ENCODE results near the gene ZFPM1.
A peak's percentile ranks its signal among the peaks of the same experiment; 100 is the strongest.

Gene ZFPM1

DNA sequence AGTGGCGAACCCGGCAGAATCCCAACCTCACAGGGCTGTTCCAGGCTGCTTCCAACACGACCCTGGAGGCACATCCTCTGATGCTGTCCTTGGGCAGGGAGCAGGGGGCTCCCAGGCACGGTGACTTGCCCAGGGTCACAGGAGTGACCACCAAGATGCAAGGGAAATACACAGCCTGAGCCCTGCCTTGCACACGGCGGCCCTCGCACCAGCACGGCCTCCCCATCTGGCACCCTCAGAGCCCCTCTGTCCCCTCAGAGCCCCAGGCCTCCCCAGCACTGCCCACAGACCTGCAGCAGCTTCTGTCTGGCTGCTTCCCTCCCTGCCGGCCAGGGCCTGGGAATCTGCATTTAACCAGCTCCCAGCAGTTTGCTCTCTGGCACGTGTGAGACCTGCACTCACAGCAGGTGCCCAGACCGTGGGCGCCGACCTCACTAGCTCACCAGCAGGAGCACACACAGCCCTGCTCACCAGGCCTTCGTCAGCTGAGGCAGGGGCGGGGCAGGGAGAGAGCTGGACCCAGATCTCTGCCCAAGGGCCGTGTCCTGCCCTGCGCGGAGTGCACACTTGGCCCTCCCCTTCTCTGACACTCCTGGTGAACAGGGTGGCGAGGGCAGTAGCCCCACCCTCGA lies 87.4 kb downstream of the ZFPM1 start:
- no peak for DNase-seq
- in situ Hi-C loops (cut with MboI; ENCODE audit: low pct_unique_long_range_greater_than_20kb, low sequenced_read_pairs): no loop called here

DNA sequence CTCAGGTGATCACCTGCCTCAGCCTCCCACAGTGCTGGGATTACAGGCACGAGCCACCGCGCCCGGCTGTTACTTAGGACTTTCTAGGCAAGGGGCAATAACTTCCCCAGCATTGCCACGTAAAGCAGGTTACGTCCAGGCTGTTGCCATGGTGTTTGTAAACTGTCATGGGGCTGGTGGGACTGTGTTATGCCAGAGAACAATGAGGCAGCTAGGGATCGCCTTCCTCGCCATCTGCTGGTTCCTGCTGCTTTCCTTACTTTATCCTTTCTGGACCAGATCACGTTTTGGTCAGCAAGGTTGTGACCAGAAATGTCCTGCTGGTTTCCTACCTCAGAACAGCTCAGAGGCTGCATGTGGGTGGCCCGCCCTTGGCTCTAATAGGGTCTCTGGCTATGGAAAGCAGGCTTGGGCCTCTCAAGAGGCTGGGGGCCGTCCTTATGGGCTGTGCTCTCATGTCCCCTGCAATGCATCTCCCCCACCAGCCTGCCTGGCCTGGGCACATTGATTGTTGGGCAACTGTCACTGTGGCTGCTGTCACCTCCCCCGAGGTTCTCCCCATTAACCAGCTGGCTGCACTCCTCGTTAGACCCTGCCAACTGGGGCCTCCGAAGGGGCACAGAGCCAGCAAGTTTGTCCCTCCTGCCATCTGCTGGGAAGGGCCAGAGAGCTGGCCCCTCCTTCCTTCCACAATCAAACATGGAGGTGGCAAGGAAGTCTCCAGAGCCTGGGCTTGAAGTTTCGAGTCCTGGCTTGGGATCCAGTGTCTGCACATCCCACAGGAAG lies 88.9 kb downstream of the ZFPM1 start:
- in situ Hi-C loops (cut with MboI; ENCODE audit: low pct_unique_long_range_greater_than_20kb, low sequenced_read_pairs): no loop called here
- no peak for DNase-seq

DNA sequence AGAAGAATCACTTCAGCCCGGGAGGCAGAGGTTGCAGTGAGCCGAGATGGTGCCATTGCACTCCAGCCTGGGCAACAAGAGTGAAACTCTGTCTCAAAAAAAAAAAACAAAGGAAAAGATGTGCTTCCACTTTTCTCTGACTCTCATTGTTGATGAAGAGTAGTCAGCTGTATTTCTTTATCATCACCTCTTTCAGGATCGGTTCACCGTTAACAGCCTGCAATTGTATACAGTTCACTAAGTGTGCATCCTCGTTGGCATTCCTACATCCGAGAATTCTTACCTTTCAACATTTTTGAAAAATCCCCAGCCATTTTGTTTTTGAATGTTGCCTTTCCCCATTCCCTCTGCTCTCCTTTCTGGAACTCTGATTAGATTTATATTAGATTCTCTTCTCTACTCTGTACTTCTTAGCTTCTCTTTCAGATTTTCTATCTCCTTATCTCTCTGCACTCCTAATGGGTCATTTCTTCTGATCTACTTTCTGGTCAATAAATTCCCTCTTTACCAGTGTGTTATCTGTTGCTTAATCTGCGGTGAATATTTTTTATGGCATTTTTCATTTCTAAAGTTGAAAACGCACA lies 90.2 kb downstream of the ZFPM1 start:
- in situ Hi-C loops (cut with MboI; ENCODE audit: low pct_unique_long_range_greater_than_20kb, low sequenced_read_pairs): no loop called here
- no peak for DNase-seq

DNA sequence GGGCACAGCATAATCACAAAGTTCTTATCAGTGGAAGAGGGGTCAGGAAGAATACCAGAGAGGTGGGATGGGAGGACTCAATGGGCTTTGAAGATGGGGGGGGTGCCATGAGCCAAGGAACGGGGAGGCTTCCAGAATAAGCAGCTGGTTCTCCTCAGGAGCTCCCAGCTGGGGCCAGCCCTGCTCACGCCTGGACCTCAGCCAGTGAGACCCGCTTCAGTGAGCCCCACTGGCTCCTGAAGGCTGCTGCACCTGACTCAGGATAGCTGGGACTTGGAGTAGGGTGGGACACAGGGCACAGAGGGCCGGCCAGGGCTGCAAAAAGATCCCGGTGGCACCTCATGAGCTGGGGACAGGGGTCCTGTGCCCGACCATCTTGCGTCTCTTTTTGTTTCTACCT lies 92.7 kb downstream of the ZFPM1 start:
- in situ Hi-C loops (cut with MboI; ENCODE audit: low pct_unique_long_range_greater_than_20kb, low sequenced_read_pairs): no loop called here
- no peak for DNase-seq

DNA sequence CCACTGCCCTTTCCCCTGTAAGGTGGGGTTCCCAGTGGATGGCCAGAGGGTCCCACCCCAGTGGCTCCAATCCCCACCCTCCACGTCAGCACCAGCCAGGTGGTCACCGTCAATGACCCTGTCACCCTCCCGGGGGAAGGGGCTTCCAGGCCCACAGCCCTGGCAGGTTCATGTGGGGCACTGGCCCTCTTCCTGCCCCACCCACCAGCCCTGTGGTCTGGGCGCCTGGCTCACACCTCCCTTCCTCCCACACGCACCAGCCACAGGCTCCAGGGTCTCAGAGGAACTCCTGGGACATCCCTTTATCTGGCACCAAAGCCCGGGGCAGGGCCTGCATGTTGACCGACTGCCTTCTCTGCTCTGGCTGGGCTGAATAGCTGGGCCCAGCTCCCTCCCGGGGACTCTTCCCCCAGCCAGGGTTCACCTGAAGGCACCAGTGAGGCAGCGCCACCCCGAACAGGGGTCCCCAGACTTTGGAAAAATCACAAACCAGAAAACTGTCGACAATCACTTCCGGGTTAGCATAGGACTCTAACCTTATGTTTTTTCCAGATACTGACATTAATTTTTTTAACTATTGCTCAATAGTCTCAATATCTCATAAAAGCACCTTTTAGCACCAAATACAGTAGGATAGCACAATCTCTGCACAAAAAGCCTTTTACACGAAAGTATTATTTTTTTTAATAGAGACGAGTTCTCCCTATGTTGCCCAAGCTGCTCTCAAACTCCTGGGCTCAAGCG lies 95.2 kb downstream of the ZFPM1 start:
- DNase-seq: no peak
- in situ Hi-C loops (cut with MboI; ENCODE audit: low pct_unique_long_range_greater_than_20kb, low sequenced_read_pairs): no loop called here

DNA sequence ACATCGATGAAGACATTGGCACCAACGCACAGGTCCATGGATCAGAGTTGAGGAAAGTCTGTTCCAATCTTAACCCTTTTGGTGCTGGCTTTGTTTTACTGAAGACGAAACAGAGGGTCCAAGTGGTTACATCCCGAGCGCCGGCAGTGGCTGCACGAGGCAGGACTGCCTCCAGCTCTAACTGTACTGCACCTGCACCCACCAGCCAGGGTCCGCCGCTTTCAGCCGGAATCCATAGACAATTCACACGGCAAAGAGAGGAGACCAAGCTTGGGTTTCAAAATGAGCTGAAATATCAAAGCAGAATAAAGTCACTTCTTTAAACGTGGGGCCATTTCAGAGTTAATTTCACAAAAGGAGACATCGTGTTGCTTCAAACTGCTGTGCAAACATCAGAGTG lies 95.9 kb downstream of the ZFPM1 start:
- in situ Hi-C loops (cut with MboI; ENCODE audit: low pct_unique_long_range_greater_than_20kb, low sequenced_read_pairs): no loop called here
- DNase-seq: no peak

DNA sequence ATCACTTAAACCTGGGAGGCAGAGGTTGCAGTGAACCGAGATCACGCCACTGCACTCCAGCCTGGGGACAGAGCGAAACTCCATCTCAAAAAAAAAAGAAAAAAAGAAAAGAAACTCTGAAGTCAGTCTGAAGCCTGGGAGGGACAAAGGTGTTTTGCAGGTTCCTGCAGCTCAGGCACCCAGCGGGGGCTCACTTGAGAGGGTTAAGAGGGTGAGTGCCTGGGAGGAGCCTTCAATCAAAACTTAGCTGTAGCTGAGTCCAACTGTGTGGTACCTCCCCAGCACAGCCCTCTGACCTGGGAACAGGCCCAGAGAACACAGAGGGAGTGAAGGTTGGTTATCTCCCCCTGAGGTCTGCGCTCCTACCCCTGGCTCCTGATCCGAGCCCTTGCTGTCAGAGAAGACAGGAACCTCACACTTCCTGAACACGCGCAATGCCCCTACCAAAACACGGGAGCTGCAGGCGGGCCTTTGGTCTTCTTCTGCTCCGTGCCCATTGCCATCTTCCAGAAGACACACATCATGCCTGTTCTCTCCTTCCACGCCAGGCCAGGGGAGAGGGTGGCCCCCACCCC lies 96.7 kb downstream of the ZFPM1 start:
- no peak for DNase-seq
- in situ Hi-C loops (cut with MboI; ENCODE audit: low pct_unique_long_range_greater_than_20kb, low sequenced_read_pairs): no loop called here

DNA sequence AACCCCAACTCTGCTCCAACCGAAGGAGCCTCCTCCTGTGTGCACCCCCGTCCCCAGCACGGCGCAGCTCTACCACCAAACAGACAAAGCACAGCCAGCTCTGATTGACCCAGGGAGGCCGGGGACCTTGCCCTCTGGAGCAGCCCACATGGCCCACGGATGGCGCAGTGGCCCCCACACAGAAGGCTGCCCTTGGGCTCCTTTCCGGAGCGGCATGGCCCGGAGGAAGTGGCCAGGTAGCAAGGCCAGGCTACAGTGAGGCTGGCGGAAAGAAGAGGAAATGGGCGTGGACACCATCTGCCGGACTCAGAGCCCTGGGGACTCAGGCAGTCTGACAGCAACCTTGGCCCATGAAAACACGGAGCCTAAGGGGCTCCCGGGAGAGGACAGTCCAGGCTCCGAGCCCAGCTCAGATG lies 97.2 kb downstream of the ZFPM1 start:
- DNase-seq: no peak
- in situ Hi-C loops (cut with MboI; ENCODE audit: low pct_unique_long_range_greater_than_20kb, low sequenced_read_pairs): no loop called here

DNA sequence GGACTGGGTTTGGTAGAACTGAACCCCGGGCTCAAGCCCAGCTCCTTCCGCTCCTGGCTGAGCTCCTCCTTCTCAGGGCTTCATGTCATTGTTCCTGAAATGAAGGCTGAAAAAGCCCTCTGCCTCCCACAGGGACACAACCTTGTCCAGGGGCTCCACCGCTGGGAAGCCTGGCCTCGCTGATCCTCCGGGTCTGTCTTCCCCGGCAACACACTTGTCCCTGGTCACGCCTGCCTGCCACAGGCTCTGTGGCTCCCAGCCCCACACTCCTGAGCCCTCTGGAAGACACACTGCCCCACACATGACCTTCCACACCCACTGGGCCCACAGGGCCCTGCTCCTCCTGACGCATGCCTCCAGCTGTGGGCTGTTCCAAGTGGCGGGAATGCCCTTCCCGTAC lies 99.1 kb downstream of the ZFPM1 start:
- in situ Hi-C loops (cut with MboI; ENCODE audit: low pct_unique_long_range_greater_than_20kb, low sequenced_read_pairs): no loop called here
- no peak for DNase-seq

DNA sequence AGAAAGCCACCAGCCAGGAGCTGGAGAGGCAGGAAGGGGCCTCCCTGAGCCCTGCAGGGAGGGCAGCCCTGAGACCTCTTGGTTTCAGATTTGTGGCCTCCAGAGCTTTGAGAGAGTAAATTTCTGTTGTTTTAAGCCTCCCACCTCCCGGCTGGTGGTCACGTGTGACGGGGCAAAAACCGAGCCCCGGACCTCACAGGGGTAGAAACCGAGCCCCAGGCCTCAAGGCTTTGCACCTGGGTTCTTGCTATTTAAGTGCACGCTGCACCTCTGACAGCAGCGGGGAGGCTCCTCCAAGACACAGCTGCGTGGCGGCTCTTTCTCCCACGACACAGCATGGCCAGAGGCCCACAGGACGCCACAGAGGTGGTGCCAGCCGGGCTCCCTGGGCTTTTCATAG lies 99.7 kb downstream of the ZFPM1 start:
- in situ Hi-C loops (cut with MboI; ENCODE audit: low pct_unique_long_range_greater_than_20kb, low sequenced_read_pairs): no loop called here

DNA sequence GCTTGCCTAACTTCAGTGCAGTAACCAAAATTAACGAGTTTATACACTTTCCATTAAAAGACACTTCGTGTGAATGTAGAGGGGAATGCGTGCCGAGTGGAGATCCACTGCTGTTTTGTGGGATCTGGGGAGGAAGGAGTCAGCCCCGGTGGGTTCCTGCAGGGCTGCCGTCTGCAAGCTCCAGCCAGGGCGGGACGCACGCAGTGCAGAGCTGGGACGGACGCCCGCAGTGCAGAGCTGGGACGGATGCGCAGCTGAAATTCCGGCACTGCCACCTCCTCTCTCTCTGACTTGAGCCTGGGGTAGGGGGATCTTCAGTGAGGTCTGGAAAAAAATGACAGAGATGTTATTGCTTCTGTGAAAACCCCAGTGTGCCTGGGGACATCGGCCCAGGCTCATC lies 100.7 kb downstream of the ZFPM1 start:
- DNase-seq: no peak
- in situ Hi-C loops (cut with MboI; ENCODE audit: low pct_unique_long_range_greater_than_20kb, low sequenced_read_pairs): no loop called here

More for the DNA sequence above, 99.7 kb downstream of the ZFPM1 start:
- DNase-seq: no peak

DNA sequence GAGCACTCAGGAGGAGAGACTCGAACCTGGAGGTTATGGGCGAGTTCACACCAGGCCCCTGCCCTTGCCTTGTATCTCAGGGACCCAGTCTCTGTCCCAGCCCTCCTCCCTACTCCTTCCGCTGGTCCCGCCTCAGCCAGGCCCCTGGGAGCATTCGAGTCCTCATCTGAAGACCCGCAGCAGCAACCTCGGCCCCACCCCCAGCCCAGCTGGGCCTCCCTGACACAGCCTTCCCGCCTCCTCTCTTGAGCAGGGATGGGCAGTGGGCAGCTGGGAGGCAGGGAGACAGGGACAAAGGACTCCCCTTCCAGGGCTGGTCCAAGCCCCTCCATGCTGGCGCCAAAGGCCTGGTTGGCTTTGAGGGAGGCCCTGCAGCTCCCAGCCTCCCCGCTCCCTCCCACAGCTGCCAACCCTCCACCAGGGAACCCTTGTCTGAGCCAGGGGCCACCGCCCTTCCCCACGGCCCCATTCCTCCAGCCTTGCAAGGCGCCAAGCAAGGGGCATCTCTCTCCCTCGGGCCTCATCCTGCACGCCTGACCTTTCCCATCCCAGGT lies 101.7 kb downstream of the ZFPM1 start:
- DNase-seq: no peak
- in situ Hi-C loops (cut with MboI; ENCODE audit: low pct_unique_long_range_greater_than_20kb, low sequenced_read_pairs): no loop called here

DNA sequence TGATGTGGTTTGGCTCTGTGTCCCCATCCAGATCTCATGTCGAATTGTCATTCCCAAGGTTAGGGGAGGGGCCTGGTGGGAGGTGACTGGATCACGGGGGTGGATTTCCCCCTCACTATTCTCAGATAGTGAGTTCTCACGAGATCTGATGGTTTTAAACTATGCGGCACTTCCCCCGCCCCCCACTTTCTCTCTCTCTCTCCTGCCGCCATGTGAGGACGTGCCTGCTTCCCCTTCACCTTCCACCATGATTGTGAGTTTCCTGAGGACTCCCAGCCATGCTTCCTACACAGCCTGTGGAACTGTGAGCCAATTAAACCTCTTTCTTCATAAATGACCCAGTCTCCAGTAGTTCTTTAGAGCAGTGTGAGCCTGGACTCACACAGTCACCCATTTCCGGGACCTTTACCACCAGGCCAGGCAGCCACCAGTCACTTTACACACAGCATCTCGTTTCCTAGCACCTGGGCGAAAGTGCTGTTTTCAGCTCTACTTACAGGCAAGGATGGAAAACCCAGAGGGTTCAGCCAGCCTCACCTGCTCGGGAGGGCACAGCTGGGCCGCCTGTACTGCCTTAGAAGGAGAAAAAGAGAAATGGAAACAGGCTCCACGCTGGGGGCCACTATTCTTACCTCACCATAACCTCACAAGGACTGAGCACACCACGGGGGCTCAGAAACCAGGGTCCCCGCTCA lies 103.4 kb downstream of the ZFPM1 start:
- DNase-seq: no peak
- in situ Hi-C loops (cut with MboI; ENCODE audit: low pct_unique_long_range_greater_than_20kb, low sequenced_read_pairs): no loop called here

DNA sequence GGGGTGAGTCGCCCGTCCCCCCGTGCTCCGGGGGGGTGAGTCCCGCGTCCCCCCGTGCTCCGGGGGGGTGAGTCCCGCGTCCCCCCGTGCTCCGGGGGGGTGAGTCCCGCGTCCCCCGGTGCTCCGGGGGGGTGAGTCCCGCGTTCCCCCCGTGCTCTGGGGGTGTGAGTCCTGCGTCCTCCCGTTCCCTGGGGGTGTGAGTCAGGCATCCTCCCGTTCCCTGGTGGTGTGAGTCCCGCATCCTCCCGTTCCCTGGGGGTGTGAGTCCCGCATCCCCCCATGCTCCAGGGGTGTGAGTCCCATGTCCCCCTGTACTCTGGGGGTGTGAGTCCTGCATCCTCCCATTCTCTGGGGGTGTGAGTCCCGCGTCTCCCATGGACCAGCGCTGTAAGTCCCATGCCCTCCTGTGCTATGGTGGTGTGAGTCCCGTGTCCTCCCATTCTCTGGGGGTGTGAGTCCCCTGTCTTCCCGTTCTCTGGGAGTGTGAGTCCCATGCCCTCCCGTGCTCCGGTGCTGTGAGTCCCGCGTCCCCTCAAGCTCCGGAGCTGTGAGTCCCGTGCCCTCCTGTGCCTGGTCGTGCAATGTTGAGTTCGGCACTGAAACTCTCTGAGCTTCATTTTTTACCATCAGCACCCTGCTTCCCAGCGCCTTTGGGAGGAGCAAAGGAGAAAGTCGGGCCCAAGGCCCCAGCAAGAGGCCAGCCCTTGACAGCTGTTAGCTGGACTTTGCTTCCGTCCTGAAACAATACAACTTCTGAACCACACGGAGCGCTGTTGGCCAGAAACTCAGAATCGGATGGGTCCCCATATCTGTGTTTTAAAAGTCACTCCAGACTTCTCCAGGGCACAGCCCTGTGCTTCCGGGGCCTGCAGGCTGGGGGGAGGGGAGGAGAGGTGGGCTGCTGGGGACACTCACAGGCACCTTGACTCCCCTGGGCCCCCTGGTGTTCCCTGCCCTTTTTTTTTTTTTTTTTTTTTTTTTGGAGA lies 105.7 kb downstream of the ZFPM1 start:
- in situ Hi-C loops (cut with MboI; ENCODE audit: low pct_unique_long_range_greater_than_20kb, low sequenced_read_pairs): no loop called here
- peak; percentile 50 for DNase-seq

DNA sequence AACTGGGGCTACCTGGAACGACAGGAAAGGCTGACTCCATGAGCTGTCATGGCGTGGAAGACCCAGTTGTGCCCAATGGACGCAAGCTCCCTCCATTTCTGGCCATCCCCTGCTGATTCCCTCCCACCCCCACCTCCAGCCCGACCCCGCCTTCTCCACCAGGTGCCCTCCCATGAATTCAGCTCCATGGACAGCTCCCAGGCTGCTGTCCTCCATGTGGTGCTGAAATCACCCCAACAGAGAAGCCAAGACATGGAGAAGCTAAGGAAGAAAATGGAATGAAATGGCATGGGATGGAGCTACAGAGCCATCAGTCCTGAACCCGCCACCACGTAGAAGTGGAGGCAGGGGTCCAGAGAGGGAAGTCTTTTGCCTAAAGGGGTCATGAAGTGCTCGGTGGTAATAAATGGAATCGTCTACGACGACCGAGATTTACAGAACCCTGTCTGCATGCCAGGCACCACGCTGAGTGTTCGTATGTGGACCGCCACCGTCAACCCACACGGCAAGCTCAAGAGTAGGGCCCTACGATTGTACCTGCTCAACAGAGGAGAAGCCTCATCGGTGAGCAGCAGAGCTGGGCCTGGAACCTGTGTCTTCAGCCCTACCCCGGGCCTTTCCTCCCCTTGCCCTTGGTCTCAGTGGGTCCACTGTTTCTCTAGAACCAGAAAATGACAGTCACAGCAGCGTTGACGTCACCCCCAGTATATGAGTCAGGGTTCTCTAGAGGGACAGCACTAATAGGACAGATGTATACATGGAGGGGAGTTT lies 107.8 kb downstream of the ZFPM1 start:
- in situ Hi-C loops (cut with MboI; ENCODE audit: low pct_unique_long_range_greater_than_20kb, low sequenced_read_pairs): no loop called here
- DNase-seq: peak; percentile 30

DNA sequence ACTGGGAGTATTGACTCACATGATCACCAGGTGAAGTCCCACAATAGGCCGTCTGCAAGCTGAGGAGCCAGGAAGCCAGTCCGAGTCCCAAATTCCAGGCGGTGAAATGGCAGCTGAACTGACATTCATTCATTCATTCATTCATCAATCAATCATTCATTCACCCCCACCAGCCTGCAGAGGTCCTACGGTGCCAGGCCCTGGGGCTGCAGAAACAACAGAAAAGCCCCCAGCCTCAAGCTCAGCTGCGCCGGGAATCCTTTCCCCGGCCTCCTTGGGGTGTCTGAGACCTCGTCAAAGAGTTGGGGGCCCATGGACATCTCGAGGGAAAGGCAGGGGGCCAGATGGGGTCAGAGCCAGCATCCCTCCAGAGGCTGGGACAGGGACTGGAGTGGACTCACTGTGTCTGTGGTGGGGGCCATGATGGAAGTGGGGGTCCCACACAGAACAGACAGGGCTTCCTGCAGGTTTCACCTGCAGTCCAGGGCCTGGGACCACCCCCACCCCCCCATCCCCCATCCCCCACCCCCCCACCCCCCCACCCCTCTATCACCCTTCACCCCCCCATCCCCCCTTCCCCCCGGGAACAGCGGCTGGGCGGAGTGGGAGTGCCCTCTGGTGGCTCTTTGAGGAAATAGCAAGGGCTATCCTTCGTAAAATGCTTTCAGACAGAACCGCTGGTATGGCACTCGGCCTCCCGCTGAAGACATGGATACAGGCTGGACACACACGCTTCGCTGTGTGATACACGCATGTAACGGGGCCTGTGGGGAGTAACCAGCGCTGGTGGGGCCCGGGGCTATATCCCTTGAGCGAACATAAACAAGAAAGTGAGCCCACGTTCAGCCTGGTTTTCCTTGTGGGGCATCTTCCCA lies 108.6 kb downstream of the ZFPM1 start:
- DNase-seq: peak; percentile 50
- in situ Hi-C loops (cut with MboI; ENCODE audit: low pct_unique_long_range_greater_than_20kb, low sequenced_read_pairs): no loop called here
